Retinal pigment epithelial cell (primary cell): ENCODE measurements around the gene MCUB.

Experiments used
- DNase-seq: peaks from one replicate; pipeline ENCODE4 v3.0.0-alpha.2; 2010; ENCODE audit warnings: low read depth
- H3K4me3 ChIP-seq: 2 replicates; pipeline ENCODE4 v1.5.1; 2011; ENCODE audit warnings: mild to moderate bottlenecking, low read length, control low read depth, moderate library complexity
- TF ChIP-seq, protein P1 (sequence below): conservative IDR thresholded peaks from 2 replicates; pipeline ENCODE4 v1.5.1; 2011; ENCODE audit warnings: low read depth, low read length, control low read depth, inconsistent platforms

MCUB gene

DNA sequence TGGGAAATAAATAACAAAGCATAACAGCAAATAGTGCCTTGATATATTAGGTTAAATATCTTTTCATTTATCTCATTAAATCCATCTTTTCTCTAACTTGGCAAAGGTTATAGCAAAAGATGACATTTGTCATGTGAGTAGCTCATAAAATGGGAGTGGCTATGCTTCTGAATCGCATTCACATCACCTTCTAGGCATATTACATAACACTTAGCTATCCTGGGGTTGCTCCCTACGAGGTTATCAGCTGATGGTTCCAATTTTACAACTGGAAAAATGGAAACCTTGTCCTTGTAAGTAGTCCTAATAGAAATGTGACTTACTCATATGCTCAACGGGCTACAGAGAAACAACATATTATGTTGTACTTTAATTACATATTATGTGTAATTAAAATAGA lies 153.5 kb downstream of the MCUB start:
- no peak for DNase-seq
- TF ChIP-seq, protein P1, sequence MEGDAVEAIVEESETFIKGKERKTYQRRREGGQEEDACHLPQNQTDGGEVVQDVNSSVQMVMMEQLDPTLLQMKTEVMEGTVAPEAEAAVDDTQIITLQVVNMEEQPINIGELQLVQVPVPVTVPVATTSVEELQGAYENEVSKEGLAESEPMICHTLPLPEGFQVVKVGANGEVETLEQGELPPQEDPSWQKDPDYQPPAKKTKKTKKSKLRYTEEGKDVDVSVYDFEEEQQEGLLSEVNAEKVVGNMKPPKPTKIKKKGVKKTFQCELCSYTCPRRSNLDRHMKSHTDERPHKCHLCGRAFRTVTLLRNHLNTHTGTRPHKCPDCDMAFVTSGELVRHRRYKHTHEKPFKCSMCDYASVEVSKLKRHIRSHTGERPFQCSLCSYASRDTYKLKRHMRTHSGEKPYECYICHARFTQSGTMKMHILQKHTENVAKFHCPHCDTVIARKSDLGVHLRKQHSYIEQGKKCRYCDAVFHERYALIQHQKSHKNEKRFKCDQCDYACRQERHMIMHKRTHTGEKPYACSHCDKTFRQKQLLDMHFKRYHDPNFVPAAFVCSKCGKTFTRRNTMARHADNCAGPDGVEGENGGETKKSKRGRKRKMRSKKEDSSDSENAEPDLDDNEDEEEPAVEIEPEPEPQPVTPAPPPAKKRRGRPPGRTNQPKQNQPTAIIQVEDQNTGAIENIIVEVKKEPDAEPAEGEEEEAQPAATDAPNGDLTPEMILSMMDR: no peak
- no peak overlapping the region for H3K4me3 ChIP-seq

DNA sequence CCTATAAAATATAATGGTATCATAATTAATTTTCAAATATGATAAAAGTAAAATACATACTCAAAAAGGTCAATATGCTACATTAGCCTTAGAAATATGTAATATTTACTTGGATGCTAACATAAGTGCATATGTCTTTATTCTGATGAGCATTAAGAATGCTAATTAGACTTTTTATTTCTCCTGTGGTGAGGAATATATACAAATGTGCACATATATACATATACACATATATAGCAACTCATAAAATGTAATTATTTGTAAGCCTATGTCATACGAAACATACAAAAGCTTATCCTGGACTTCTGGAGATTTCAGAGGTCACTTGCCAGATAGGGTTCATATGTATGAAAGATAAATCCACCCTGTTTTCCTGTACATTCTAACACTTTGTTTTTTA lies 158.7 kb downstream of the MCUB start:
- DNase-seq: no peak
- TF ChIP-seq, protein P1: no peak
- H3K4me3 ChIP-seq: no peak overlapping the region

DNA sequence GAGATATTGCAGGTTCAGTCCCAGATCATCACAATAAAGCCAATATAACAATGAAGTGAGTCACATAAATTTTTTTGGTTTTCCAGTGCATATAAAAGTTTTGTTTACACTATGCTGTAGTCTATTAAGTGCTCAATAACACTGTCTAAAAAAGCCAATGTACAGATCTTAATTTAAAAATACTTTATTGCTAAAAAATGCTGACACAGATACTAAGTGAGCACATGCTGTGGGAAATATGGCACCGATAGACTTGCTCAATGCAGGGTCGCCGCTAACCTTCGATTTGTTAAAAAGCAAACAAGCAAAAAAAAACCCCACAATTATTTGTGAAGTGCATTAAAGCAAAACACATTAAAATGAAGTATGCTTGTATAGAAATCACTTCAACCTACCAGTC lies 159.6 kb downstream of the MCUB start:
- TF ChIP-seq, protein P1: no peak
- DNase-seq: no peak
- H3K4me3 ChIP-seq: no peak overlapping the region

DNA sequence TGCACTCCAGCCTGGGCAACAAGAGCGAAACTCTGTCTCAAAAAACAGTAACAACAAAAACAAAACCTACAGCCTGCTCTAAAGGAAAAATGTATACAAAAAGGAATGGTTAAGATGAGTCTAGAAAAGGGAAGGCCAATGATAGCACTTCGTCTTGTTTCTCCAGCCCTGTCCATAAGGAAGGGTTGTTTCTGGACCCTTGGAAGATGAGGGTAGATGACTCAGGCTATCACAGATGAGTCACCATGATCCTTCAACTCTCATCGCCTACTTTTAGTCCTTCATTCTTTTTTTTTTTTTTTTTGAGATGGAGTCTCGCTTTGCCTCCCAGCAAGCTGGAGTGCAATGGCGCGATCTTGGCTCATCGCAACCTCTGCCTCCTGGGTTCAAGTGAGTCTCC lies 161.0 kb downstream of the MCUB start:
- TF ChIP-seq, protein P1: no peak
- DNase-seq: no peak
- H3K4me3 ChIP-seq: no peak overlapping the region

DNA sequence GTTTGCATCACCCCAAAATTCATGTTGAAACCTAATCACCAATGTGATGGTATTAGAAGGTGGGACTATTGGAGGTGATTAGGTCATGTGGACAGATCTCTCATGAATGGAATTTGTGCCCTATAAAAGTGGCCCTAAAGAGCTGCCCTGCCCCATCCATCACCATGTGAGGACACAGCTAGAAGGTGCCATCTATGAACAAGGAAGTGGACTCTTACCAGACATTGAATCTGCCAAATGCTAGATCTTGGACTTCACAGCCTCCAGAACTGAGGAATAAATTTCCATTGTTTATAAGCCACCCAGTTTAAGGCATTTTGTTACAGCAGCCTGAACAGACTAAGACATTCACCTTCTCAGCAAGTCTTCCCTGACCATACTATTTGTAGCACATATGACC lies 162.3 kb downstream of the MCUB start:
- TF ChIP-seq, protein P1: no peak
- H3K4me3 ChIP-seq: no peak overlapping the region
- no peak for DNase-seq

DNA sequence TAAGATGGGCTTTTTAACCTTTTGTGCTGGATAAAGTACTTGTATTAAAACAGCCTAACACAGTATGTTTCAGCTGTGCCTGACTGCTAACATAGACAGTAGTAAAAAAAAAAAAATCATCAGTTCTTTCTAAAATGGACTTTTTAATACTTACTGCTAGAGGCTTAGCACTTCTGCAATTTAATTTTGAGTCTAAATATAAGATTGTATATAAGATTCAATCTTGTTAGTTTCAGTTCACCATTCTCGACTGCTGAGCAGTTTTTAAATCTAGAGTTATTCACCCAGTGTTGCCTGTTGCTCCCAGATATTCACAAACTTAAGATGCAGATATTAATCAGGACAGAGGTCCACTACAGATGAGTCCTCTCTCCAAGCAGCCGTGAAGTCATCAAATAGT lies 163.1 kb downstream of the MCUB start:
- DNase-seq: no peak
- TF ChIP-seq, protein P1: no peak

DNA sequence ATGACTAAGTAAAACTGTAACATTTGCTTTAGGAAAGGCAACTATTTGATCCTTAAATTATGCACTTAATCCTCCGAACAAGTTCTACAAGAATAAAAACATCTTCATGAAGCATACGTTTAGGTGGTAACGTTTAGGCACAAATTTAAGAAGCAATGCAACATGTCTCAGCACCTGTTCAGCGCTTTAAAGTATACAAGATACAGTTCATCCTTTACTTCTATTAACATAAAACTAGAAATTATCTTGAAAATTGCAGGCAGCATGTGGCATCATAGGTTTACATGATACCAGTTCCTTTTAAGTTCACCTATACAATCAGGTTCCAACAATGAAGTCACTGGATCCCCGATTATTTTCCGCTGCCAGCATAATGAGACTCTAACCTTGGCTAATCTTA lies 168.3 kb downstream of the MCUB start:
- TF ChIP-seq, protein P1: no peak
- DNase-seq: no peak
- peak overlapping the region; percentile 83 for H3K4me3 ChIP-seq

More for the DNA sequence above, 163.1 kb downstream of the MCUB start:
- H3K4me3 ChIP-seq: no peak overlapping the region
